WI38 (cell line): ENCODE results near the gene CNTN1.

Experiments used
- H3K4me3 ChIP-seq: 2 replicates; pipeline ENCODE4 v1.5.1; 2011; ENCODE audit warnings: low read depth, mild to moderate bottlenecking, control low read depth, low read length
- CTCF ChIP-seq: IDR thresholded peaks from 2 replicates; pipeline ENCODE4 v1.5.1; 2012; ENCODE audit warnings: low read depth, mild to moderate bottlenecking, control low read depth, low read length

CNTN1 gene

GRCh38 chr12:40793471-40793870 is 101.2 kb downstream of the CNTN1 start:
- no peak overlapping the region for H3K4me3 ChIP-seq
- no peak for TF ChIP-seq CTCF

GRCh38 chr12:40794087-40794486 is 101.8 kb downstream of the CNTN1 start:
- no peak overlapping the region for H3K4me3 ChIP-seq
- no peak for TF ChIP-seq CTCF

GRCh38 chr12:40801082-40801481 is 108.8 kb downstream of the CNTN1 start:
- no peak for TF ChIP-seq CTCF

GRCh38 chr12:40801861-40802260 is 109.6 kb downstream of the CNTN1 start:
- TF ChIP-seq CTCF = no peak
- H3K4me3 ChIP-seq = no peak overlapping the region

More at GRCh38 chr12:40801082-40801481, 108.8 kb downstream of the CNTN1 start:
- no peak overlapping the region for H3K4me3 ChIP-seq

GRCh38 chr12:40802656-40803055 is 110.4 kb downstream of the CNTN1 start:
- no peak for TF ChIP-seq CTCF
- no peak overlapping the region for H3K4me3 ChIP-seq

GRCh38 chr12:40819436-40820108 is 127.3 kb downstream of the CNTN1 start:
- no peak overlapping the region for H3K4me3 ChIP-seq
- TF ChIP-seq CTCF = no peak

- H3K4me3 ChIP-seq = no peak overlapping the region
- no peak for TF ChIP-seq CTCF
Measured at GRCh38 chr12:40820794-40821484, 128.7 kb downstream of the CNTN1 start.
